ENCODE measurements around the gene SUFU.
A peak's percentile ranks its signal among the peaks of the same experiment; 100 is the strongest.
"Not testable (repeated sequence)": the region's sequence is repeated elsewhere in the genome, so short reads cannot be mapped to it uniquely, and the experiment has no call there.

Gene SUFU

GRCh38 chr10:102661658-102662028 lies 157.9 kb downstream of the SUFU start:
- Histone ChIP-seq H3K27me3 (ENCODE audit: control insufficient read depth in 5 of 5, insufficient read depth in 4 of 5, low read length in 5 of 5) (no peaks in the 10 kb centered on the region), H3K27ac (ENCODE audit: low read depth, low read length) (no peak overlapping the region), H3K36me3 (ENCODE audit: control insufficient read depth in 5 of 5, insufficient read depth in 5 of 5, low read length in 5 of 5) (peaks cover 0 to 30% (median 22%) of the 10 kb centered on the region in 5 donors), H3K4me1 (ENCODE audit: control insufficient read depth in 5 of 5, insufficient read depth in 5 of 5, low read length in 5 of 5) (peaks cover 3 to 34% (median 30%) of the 10 kb centered on the region in 5 donors), H3K9ac (ENCODE audit: low read length in 5 of 5) (no peak overlapping the region), H3K4me3 (ENCODE audit: low read depth in 1 of 5, low read length in 5 of 5) (no peak overlapping the region), H3K9me3 (ENCODE audit: control insufficient read depth in 5 of 5, low read length in 5 of 5) (no peaks in the 10 kb centered on the region)

GRCh38 chr10:102665904-102666509 lies 162.2 kb downstream of the SUFU start:
- Histone ChIP-seq H3K36me3 (ENCODE audit: control insufficient read depth in 5 of 5, insufficient read depth in 5 of 5, low read length in 5 of 5) (peaks cover 0 to 4% (median 0%) of the 10 kb centered on the region in 5 donors), H3K27ac (ENCODE audit: low read depth, low read length) (no peak overlapping the region), H3K9ac (ENCODE audit: low read length in 5 of 5) (no peak overlapping the region), H3K27me3 (ENCODE audit: control insufficient read depth in 5 of 5, insufficient read depth in 4 of 5, low read length in 5 of 5) (no peaks in the 10 kb centered on the region), H3K4me3 (ENCODE audit: low read depth in 1 of 5, low read length in 5 of 5) (no peak overlapping the region), H3K9me3 (ENCODE audit: control insufficient read depth in 5 of 5, low read length in 5 of 5) (no peaks in the 10 kb centered on the region), H3K4me1 (ENCODE audit: control insufficient read depth in 5 of 5, insufficient read depth in 5 of 5, low read length in 5 of 5) (peaks cover 0 to 16% (median 10%) of the 10 kb centered on the region in 5 donors)

GRCh38 chr10:102667411-102667810 lies 163.6 kb downstream of the SUFU start:
- H3K4me3 ChIP-seq (ENCODE audit: low read depth in 1 of 5, low read length in 5 of 5); H3K27ac ChIP-seq (ENCODE audit: low read depth, low read length); H3K27me3 ChIP-seq (ENCODE audit: control insufficient read depth in 5 of 5, insufficient read depth in 4 of 5, low read length in 5 of 5); H3K9me3 ChIP-seq (ENCODE audit: control insufficient read depth in 5 of 5, low read length in 5 of 5); H3K36me3 ChIP-seq (ENCODE audit: control insufficient read depth in 5 of 5, insufficient read depth in 5 of 5, low read length in 5 of 5); H3K9ac ChIP-seq (ENCODE audit: low read length in 5 of 5): not testable (repeated sequence)
- peaks cover 0 to 11% (median 6%) of the 10 kb centered on the region in 5 donors for H3K4me1 ChIP-seq (ENCODE audit: control insufficient read depth in 5 of 5, insufficient read depth in 5 of 5, low read length in 5 of 5)

- Histone ChIP-seq H3K4me3 (ENCODE audit: low read depth in 1 of 5, low read length in 5 of 5) (no peak overlapping the region), H3K36me3 (ENCODE audit: control insufficient read depth in 5 of 5, insufficient read depth in 5 of 5, low read length in 5 of 5) (peaks cover 0 to 4% (median 0%) of the 10 kb centered on the region in 5 donors), H3K9me3 (ENCODE audit: control insufficient read depth in 5 of 5, low read length in 5 of 5) (no peaks in the 10 kb centered on the region), H3K27me3 (ENCODE audit: control insufficient read depth in 5 of 5, insufficient read depth in 4 of 5, low read length in 5 of 5) (no peaks in the 10 kb centered on the region), H3K9ac (ENCODE audit: low read length in 5 of 5) (no peak overlapping the region), H3K27ac (ENCODE audit: low read depth, low read length) (no peak overlapping the region), H3K4me1 (ENCODE audit: control insufficient read depth in 5 of 5, insufficient read depth in 5 of 5, low read length in 5 of 5) (peaks cover 0 to 19% (median 11%) of the 10 kb centered on the region in 5 donors)
Measured at GRCh38 chr10:102668326-102669107, 164.7 kb downstream of the SUFU start.

- H3K27me3 ChIP-seq (ENCODE audit: control insufficient read depth in 5 of 5, insufficient read depth in 4 of 5, low read length in 5 of 5) = no peaks in the 10 kb centered on the region
- H3K27ac ChIP-seq (ENCODE audit: low read depth, low read length) = no peak overlapping the region
- H3K4me3 ChIP-seq (ENCODE audit: low read depth in 1 of 5, low read length in 5 of 5) = no peak overlapping the region
- no peaks in the 10 kb centered on the region for H3K9me3 ChIP-seq (ENCODE audit: control insufficient read depth in 5 of 5, low read length in 5 of 5)
- peak overlapping the region in 1 of 5 donors; percentile 50 for H3K9ac ChIP-seq (ENCODE audit: low read length in 5 of 5)
- peaks cover 0 to 4% (median 0%) of the 10 kb centered on the region in 5 donors for H3K36me3 ChIP-seq (ENCODE audit: control insufficient read depth in 5 of 5, insufficient read depth in 5 of 5, low read length in 5 of 5)
- peaks cover 7 to 28% (median 20%) of the 10 kb centered on the region in 5 donors for H3K4me1 ChIP-seq (ENCODE audit: control insufficient read depth in 5 of 5, insufficient read depth in 5 of 5, low read length in 5 of 5)
Measured at GRCh38 chr10:102669206-102670064, 165.7 kb downstream of the SUFU start.

- no peak overlapping the region for H3K27ac ChIP-seq (ENCODE audit: low read depth, low read length)
- no peaks in the 10 kb centered on the region for H3K9me3 ChIP-seq (ENCODE audit: control insufficient read depth in 5 of 5, low read length in 5 of 5)
- no peak overlapping the region for H3K9ac ChIP-seq (ENCODE audit: low read length in 5 of 5)
- H3K27me3 ChIP-seq (ENCODE audit: control insufficient read depth in 5 of 5, insufficient read depth in 4 of 5, low read length in 5 of 5) = no peaks in the 10 kb centered on the region
- H3K36me3 ChIP-seq (ENCODE audit: control insufficient read depth in 5 of 5, insufficient read depth in 5 of 5, low read length in 5 of 5) = peaks cover 0 to 4% (median 0%) of the 10 kb centered on the region in 5 donors
- H3K4me1 ChIP-seq (ENCODE audit: control insufficient read depth in 5 of 5, insufficient read depth in 5 of 5, low read length in 5 of 5) = peaks cover 10 to 35% (median 27%) of the 10 kb centered on the region in 5 donors
- no peak overlapping the region for H3K4me3 ChIP-seq (ENCODE audit: low read depth in 1 of 5, low read length in 5 of 5)
Measured at GRCh38 chr10:102670065-102670670, 166.4 kb downstream of the SUFU start.

- Histone ChIP-seq H3K36me3 (ENCODE audit: control insufficient read depth in 5 of 5, insufficient read depth in 5 of 5, low read length in 5 of 5) (peaks cover 0 to 2% (median 0%) of the 10 kb centered on the region in 5 donors), H3K9me3 (ENCODE audit: control insufficient read depth in 5 of 5, low read length in 5 of 5) (no peaks in the 10 kb centered on the region), H3K9ac (ENCODE audit: low read length in 5 of 5) (no peak overlapping the region), H3K4me3 (ENCODE audit: low read depth in 1 of 5, low read length in 5 of 5) (no peak overlapping the region), H3K4me1 (ENCODE audit: control insufficient read depth in 5 of 5, insufficient read depth in 5 of 5, low read length in 5 of 5) (peaks cover 10 to 43% (median 35%) of the 10 kb centered on the region in 5 donors), H3K27ac (ENCODE audit: low read depth, low read length) (no peak overlapping the region), H3K27me3 (ENCODE audit: control insufficient read depth in 5 of 5, insufficient read depth in 4 of 5, low read length in 5 of 5) (no peaks in the 10 kb centered on the region)
Measured at GRCh38 chr10:102670871-102671434, 167.2 kb downstream of the SUFU start.

GRCh38 chr10:102673236-102673818 lies 169.6 kb downstream of the SUFU start:
- Histone ChIP-seq H3K9ac (ENCODE audit: low read length in 5 of 5) (peak overlapping the region in 1 of 5 donors; percentile 25), H3K27ac (ENCODE audit: low read depth, low read length) (peak overlapping the region; percentile 65), H3K27me3 (ENCODE audit: control insufficient read depth in 5 of 5, insufficient read depth in 4 of 5, low read length in 5 of 5) (no peaks in the 10 kb centered on the region), H3K9me3 (ENCODE audit: control insufficient read depth in 5 of 5, low read length in 5 of 5) (no peaks in the 10 kb centered on the region), H3K4me1 (ENCODE audit: control insufficient read depth in 5 of 5, insufficient read depth in 5 of 5, low read length in 5 of 5) (peaks cover 10 to 58% (median 42%) of the 10 kb centered on the region in 5 donors), H3K4me3 (ENCODE audit: low read depth in 1 of 5, low read length in 5 of 5) (peak overlapping the region in 3 of 5 donors; percentile 54 to 63 (median 59)), H3K36me3 (ENCODE audit: control insufficient read depth in 5 of 5, insufficient read depth in 5 of 5, low read length in 5 of 5) (no peaks in the 10 kb centered on the region)
